ENCODE measurements around the gene P2RX4. TPM values are rescaled to one million over a fixed set of nuclear protein-coding genes. Genes with fewer than 3 reads are reported as not detected.

The P2RX4 gene
- polyA plus RNA-seq, 1 donor (not counting 4 experiments of a cell fraction or from before 2014, with no cell fraction given), result 5.1 TPM

GRCh38 chr12:121251838-121252237, 41.9 kb downstream of the P2RX4 start:
- dilution Hi-C loops (cut with MboI; ENCODE audit: extremely low pct_ligation_motif_present, low sequenced_read_pairs), result no loop called here
- Histone ChIP-seq H3K36me3 (ENCODE audit: control insufficient read depth in 2 of 2, extremely low read depth in 1 of 2, insufficient read depth in 2 of 2, low read length in 2 of 2) (peaks cover 20 to 41% of the 10 kb centered on the region in 2 experiments), H3K27me3 (ENCODE audit: control insufficient read depth, extremely low read depth, insufficient read depth, low read length) (no peaks in the 10 kb centered on the region), H3K4me1 (ENCODE audit: control insufficient read depth, extremely low read depth, insufficient read depth, low read length) (no peaks in the 10 kb centered on the region), H3K4me2 (ENCODE audit: control insufficient read depth, extremely low read depth, insufficient read depth, low read depth, low read length) (no peak overlapping the region), H3K79me2 (ENCODE audit: control insufficient read depth, insufficient read depth, low read length) (no peaks in the 10 kb centered on the region), H3K9me3 (ENCODE audit: control insufficient read depth, low read depth, low read length) (no peaks in the 10 kb centered on the region), H3K9ac (ENCODE audit: control insufficient read depth, extremely low read depth, insufficient read depth, low read length) (no peak overlapping the region), H3K4me3 (ENCODE audit: control insufficient read depth in 2 of 3, extremely low read depth in 1 of 3, insufficient read depth in 2 of 3, low read depth in 1 of 3, low read length in 3 of 3) (no peak overlapping the region), H3K9me1 (ENCODE audit: control insufficient read depth, extremely low read depth, insufficient read depth, low read length) (no peaks in the 10 kb centered on the region), H4K20me1 (ENCODE audit: control insufficient read depth, extremely low read depth, insufficient read depth, low read length) (no peaks in the 10 kb centered on the region), H2AFZ (ENCODE audit: control insufficient read depth, low read length) (no peak overlapping the region), H3K27ac (ENCODE audit: control insufficient read depth, insufficient read depth, low read length) (no peak overlapping the region)
- DNase-seq (ENCODE audit: low read depth, low spot score) (no peak), FAIRE-seq (no peak)
- TF ChIP-seq CTCF (optimal IDR thresholded peaks at IDR 0.05 in 1 of 3, IDR thresholded peaks at IDR 0.05 in 1 of 3, conservative IDR thresholded peaks at IDR 0.05 in 1 of 3; ENCODE audit: extremely low read depth in 1 of 3, insufficient read depth in 2 of 3, low read length in 3 of 3) (no peak), EZH2 (IDR thresholded peaks at IDR 0.05; ENCODE audit: low read length) (no peak)

DNA sequence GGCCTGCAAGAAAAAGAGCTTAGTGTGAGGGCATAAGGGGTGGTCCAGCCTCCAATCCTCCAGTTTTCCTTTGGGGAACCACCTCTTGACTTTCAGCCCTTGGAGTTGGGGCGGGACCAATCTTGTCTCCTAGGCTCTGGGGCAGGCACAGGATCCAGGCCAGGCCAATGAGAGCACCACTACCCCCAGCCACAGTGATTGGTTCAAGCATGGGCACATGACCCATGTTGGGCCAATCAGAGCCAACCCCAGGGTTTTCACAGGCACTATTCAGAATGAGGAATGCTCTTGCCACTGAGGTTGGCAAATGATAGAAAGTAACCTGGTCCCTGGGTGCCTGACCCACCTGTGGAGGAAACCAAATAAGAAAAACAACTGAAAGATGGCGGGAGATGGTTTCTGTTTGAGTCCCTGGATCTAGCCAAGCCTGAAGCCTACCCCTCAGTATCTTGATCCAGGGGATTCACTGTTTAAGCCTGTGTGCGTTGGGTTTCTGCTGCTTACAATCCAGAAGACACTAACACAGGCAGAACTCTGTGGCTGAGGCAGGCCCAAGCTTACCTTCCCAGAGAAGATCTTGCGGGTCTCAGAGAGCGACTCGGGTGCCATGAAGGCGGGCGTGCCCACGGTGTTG, 42.9 kb downstream of the P2RX4 start:
- Histone ChIP-seq H3K4me1 (ENCODE audit: control insufficient read depth, extremely low read depth, insufficient read depth, low read length) (no peaks in the 10 kb centered on the region), H3K36me3 (ENCODE audit: control insufficient read depth in 2 of 2, extremely low read depth in 1 of 2, insufficient read depth in 2 of 2, low read length in 2 of 2) (peaks cover 20 to 41% of the 10 kb centered on the region in 2 experiments), H3K4me2 (ENCODE audit: control insufficient read depth, extremely low read depth, insufficient read depth, low read depth, low read length) (no peak overlapping the region), H2AFZ (ENCODE audit: control insufficient read depth, low read length) (no peak overlapping the region), H3K79me2 (ENCODE audit: control insufficient read depth, insufficient read depth, low read length) (no peaks in the 10 kb centered on the region), H3K9me1 (ENCODE audit: control insufficient read depth, extremely low read depth, insufficient read depth, low read length) (no peaks in the 10 kb centered on the region), H3K4me3 (ENCODE audit: control insufficient read depth in 2 of 3, extremely low read depth in 1 of 3, insufficient read depth in 2 of 3, low read depth in 1 of 3, low read length in 3 of 3) (no peak overlapping the region), H3K27ac (ENCODE audit: control insufficient read depth, insufficient read depth, low read length) (no peak overlapping the region), H3K9me3 (ENCODE audit: control insufficient read depth, low read depth, low read length) (no peaks in the 10 kb centered on the region), H3K27me3 (ENCODE audit: control insufficient read depth, extremely low read depth, insufficient read depth, low read length) (no peaks in the 10 kb centered on the region), H4K20me1 (ENCODE audit: control insufficient read depth, extremely low read depth, insufficient read depth, low read length) (no peaks in the 10 kb centered on the region), H3K9ac (ENCODE audit: control insufficient read depth, extremely low read depth, insufficient read depth, low read length) (no peak overlapping the region)
- FAIRE-seq (no peak), DNase-seq (ENCODE audit: low read depth, low spot score) (no peak)
- dilution Hi-C loops (cut with MboI; ENCODE audit: extremely low pct_ligation_motif_present, low sequenced_read_pairs), result no loop called here
- TF ChIP-seq CTCF (optimal IDR thresholded peaks at IDR 0.05 in 1 of 3, IDR thresholded peaks at IDR 0.05 in 1 of 3, conservative IDR thresholded peaks at IDR 0.05 in 1 of 3; ENCODE audit: extremely low read depth in 1 of 3, insufficient read depth in 2 of 3, low read length in 3 of 3), result no peak
- no peak for TF ChIP-seq EZH2 (IDR thresholded peaks at IDR 0.05; ENCODE audit: low read length)

Measured in keratinocyte (primary cell).